CD14-positive monocyte (primary cell): Measurements from ENCODE around the gene PPP1R1A. TPM values are rescaled to one million over a fixed set of nuclear protein-coding genes. Genes with fewer than 3 reads are reported as not detected.
A peak's percentile ranks its signal among the peaks of the same experiment; 100 is the strongest.

Source experiments
- DNase-seq, 3 donors: peaks; one replicate each; pipeline ENCODE4 v3.0.0-alpha.2; 2011 to 2022
- H2AFZ ChIP-seq: 2 replicates; pipeline ENCODE4 v1.6.0; 2012; ENCODE audit warnings: mild to moderate bottlenecking, low read depth, low read length, inconsistent platforms; ENCODE audit not compliant: insufficient read depth, poor library complexity, severe bottlenecking
- H3K27ac ChIP-seq, 2 donors: 1 replicate in 1 of 2; 2 replicates in 1 of 2; pipeline ENCODE4 v1.5.1; 2012 to 2013; ENCODE audit warnings: low read length in 2 of 2, control low read depth in 1 of 2, inconsistent platforms in 1 of 2, low read depth in 1 of 2, mild to moderate bottlenecking in 1 of 2
- H3K27me3 ChIP-seq, 2 donors: one replicate each; pipeline versions ENCODE4 v1.6.0 to v1.6.1; 2011 to 2013; ENCODE audit warnings: low read length in 2 of 2; ENCODE audit not compliant: control insufficient read depth in 2 of 2, insufficient read depth in 2 of 2
- H3K36me3 ChIP-seq, 2 donors: replicated peaks in 1 of 2; 1 replicate in 1 of 2; 2 replicates in 1 of 2; pipeline versions ENCODE4 v1.5.1 to v1.6.1; 2012 to 2013; ENCODE audit warnings: low read length in 2 of 2, control low read depth in 1 of 2, inconsistent platforms in 1 of 2, mild to moderate bottlenecking in 1 of 2; ENCODE audit not compliant: insufficient read depth in 2 of 2, control insufficient read depth in 1 of 2
- H3K4me1 ChIP-seq, 2 donors: 1 replicate in 1 of 2; 2 replicates in 1 of 2; pipeline versions ENCODE4 v1.5.1 to v1.6.1; 2012 to 2013; ENCODE audit warnings: low read length in 2 of 2, control low read depth in 1 of 2, inconsistent platforms in 1 of 2, mild to moderate bottlenecking in 1 of 2, moderate library complexity in 1 of 2; ENCODE audit not compliant: insufficient read depth in 2 of 2, control insufficient read depth in 1 of 2
- H3K4me2 ChIP-seq: replicated peaks from 2 replicates; pipeline ENCODE3; 2012; ENCODE audit warnings: low read length, moderate library complexity, mild to moderate bottlenecking; ENCODE audit not compliant: poor library complexity, severe bottlenecking; ENCODE audit errors: extremely low read depth
- H3K4me3 ChIP-seq, 3 experiments: fragments of 200-600 bp in 1 of 3; sonication (generic) in 1 of 3; replicated peaks in 1 of 3; 1 replicate in 2 of 3; 2 replicates in 1 of 3; pipeline ENCODE4 v1.5.1; 2011 to 2013; ENCODE audit warnings: low read length in 3 of 3, mild to moderate bottlenecking in 3 of 3, control low read depth in 2 of 3, low read depth in 2 of 3, inconsistent platforms in 1 of 3, moderate library complexity in 1 of 3
- H3K79me2 ChIP-seq: 2 replicates; pipeline ENCODE4 v1.6.0; 2012; ENCODE audit warnings: mild to moderate bottlenecking, control low read depth, inconsistent platforms, low read length, moderate library complexity; ENCODE audit not compliant: insufficient read depth
- H3K9ac ChIP-seq: 2 replicates; pipeline ENCODE4 v1.6.0; 2017; ENCODE audit warnings: low read length, mild to moderate bottlenecking; ENCODE audit not compliant: insufficient read depth, poor library complexity, severe bottlenecking
- H3K9me3 ChIP-seq, 2 donors: replicated peaks in 1 of 2; 1 replicate in 1 of 2; 2 replicates in 1 of 2; pipeline versions ENCODE4 v1.5.1 to v1.6.1; 2012 to 2013; ENCODE audit warnings: low read length in 2 of 2, control low read depth in 1 of 2; ENCODE audit not compliant: control insufficient read depth in 1 of 2, insufficient read depth in 1 of 2
- H4K20me1 ChIP-seq: 2 replicates; pipeline ENCODE4 v1.6.0; 2012; ENCODE audit warnings: mild to moderate bottlenecking, low read length, control low read depth, moderate library complexity; ENCODE audit not compliant: insufficient read depth
- H3K27ac Mint-ChIP-seq, 7 donors: one replicate each; pipeline ENCODE4 v1.8.0; 2020; ENCODE audit warnings: mild to moderate bottlenecking in 7 of 7, mixed read lengths in 7 of 7, moderate library complexity in 6 of 7, inconsistent platforms in 2 of 7
- H3K27me3 Mint-ChIP-seq, 3 donors: one replicate each; pipeline ENCODE4 v1.8.0; 2021 to 2022; ENCODE audit warnings: low read depth in 3 of 3, mild to moderate bottlenecking in 3 of 3, mixed read lengths in 3 of 3, moderate library complexity in 3 of 3, inconsistent platforms in 1 of 3
- H3K36me3 Mint-ChIP-seq, 2 donors: one replicate each; pipeline ENCODE4 v1.8.0; 2020; ENCODE audit warnings: mixed read lengths in 2 of 2, inconsistent platforms in 1 of 2, mild to moderate bottlenecking in 1 of 2
- H3K4me1 Mint-ChIP-seq: one replicate; pipeline ENCODE4 v1.8.0; 2020; ENCODE audit warnings: mild to moderate bottlenecking, mixed read lengths
- H3K4me3 Mint-ChIP-seq, 2 donors: one replicate each; pipeline ENCODE4 v1.8.0; 2020; ENCODE audit warnings: mild to moderate bottlenecking in 2 of 2, mixed read lengths in 2 of 2, moderate library complexity in 1 of 2
- H3K9me3 Mint-ChIP-seq, 7 donors: one replicate each; pipeline ENCODE4 v1.8.0; 2020 to 2022; ENCODE audit warnings: mixed read lengths in 7 of 7, mild to moderate bottlenecking in 6 of 7, moderate library complexity in 6 of 7, inconsistent platforms in 2 of 7
- WGBS: methylation state at CpG from one replicate; pipeline ENCODE4 v1.1.5; 2013; ENCODE audit warnings: missing lambda C conversion rate; ENCODE audit not compliant: insufficient coverage; 5-methylcytosine and 5-hydroxymethylcytosine counted together
- intact Hi-C, 2 donors: fragments of 100-400 bp; cut with micrococcal nuclease; formaldehyde crosslinking; loops; one replicate each; pipeline versions ENCODE4 v1.15.0 to v1.15.1; 2023
- polyA minus RNA-seq: library from RNA; depleted of rRNA, polyadenylated mRNA; stranded (reverse); fragments of >200 nt; gene quantifications from 2 replicates; pipeline ENCODE4 v1.2.3, GENCODE V29; 2012
- polyA plus RNA-seq, 3 donors: library from polyadenylated mRNA; depleted of rRNA in 1 of 3; unstranded in 2 of 3; stranded (reverse) in 1 of 3; fragments of 300-500 nt in 2 of 3; fragments of >200 nt in 1 of 3; fragmentation: Illumina TruSeq in 2 of 3; gene quantifications; 1 replicate in 2 of 3; 2 replicates in 1 of 3; pipeline ENCODE4 v1.2.3, GENCODE V29; 2012 to 2021
- total RNA-seq, 12 experiments: library from RNA in 1 of 12; stranded (reverse) in 1 of 12; fragments of 120-200 nt in 1 of 12; gene quantifications; one replicate each; pipeline ENCODE4 v1.2.4 and lab custom pipeline; 2013 to 2026; ENCODE audit warnings: mixed read lengths in 6 of 12, inconsistent platforms in 1 of 12
- TF ChIP-seq, protein P1 (sequence below): fragments of 200-600 bp; IDR thresholded peaks from one replicate; pipeline ENCODE4 v1.8.0; 2022; ENCODE audit warnings: antibody characterized with exemption, mild to moderate bottlenecking

PPP1R1A gene
- total RNA-seq (2013), result 0.17 TPM
- not detected for polyA plus RNA-seq
- polyA minus RNA-seq, result not detected in 2 replicates
- total RNA-seq (lab: John Stamatoyannopoulos, UW), result 0 to 0.92 (median 0.06) reads per million in 11 experiments

DNA sequence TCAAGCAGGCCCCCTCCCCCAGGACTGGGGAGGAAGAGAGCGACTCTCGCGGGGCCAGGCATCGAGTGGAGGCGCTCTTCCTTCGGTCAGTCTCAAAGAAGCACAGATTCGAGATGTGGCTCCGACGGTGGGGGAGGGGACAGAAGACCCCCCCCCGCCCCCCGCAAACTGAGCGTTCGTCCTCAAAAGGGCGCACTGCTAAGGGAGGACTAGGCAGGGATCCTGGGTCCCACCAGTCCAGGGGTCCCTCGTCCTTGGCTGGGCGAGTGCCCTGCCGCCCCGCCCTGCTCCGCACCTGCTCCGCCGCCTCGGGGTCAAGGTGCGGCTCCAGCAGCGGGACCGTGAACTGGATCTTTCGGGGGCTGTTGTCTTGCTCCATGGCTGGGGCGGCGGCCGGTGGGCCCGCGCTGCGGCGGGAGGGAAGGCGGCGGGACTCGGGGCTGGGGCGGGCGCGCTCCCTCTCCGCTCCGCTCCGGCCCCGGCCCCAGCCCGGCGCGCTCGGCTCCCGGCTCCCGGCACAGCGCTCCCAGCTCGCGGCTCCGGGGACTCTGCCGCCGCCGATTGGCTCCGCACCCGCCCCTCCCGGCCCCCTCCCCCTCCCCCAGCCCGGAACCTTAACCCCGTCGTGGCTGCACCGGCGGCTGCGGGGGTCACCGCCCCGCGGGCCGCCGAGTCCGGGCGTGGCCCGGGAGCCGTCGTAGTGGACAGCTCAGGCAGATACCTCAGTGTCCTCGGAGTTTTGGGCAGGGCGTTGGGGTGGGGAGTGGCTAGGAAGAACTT lies at the start of gene PPP1R1A:
PPP1R1A (minus strand) TSS at position 550 of the 780 bp plus-strand sequence; CDS start at position 379, 171 bp downstream.
- Histone ChIP-seq H3K36me3 (no peaks in the 10 kb centered on the region), H3K4me3 (no peak within 1 kb of the TSS), H3K4me2 (peak within 1 kb of the TSS; percentile 63), H3K27ac (no peak within 1 kb of the TSS), H3K9me3 (peaks cover 0 to 4% of the 10 kb centered on the region in 2 donors), H3K9ac (peak within 1 kb of the TSS; percentile 21), H4K20me1 (no peaks in the 10 kb centered on the region), H3K79me2 (no peaks in the 10 kb centered on the region), H3K27me3 (peaks cover 25 to 67% of the 10 kb centered on the region in 2 donors), H3K4me1 (peaks cover 4 to 6% of the 10 kb centered on the region in 2 donors), H2AFZ (no peak within 1 kb of the TSS)
- Mint-ChIP-seq H3K9me3 (peaks cover 0 to 7% (median 5%) of the 10 kb centered on the region in 7 donors), H3K4me1 (peaks cover 17% of the 10 kb centered on the region), H3K4me3 (peak within 1 kb of the TSS; percentile 67 to 87), H3K27ac (no peak within 1 kb of the TSS), H3K36me3 (peaks cover 6 to 8% of the 10 kb centered on the region in 2 donors), H3K27me3 (peaks cover 63 to 75% (median 64%) of the 10 kb centered on the region in 3 donors)
- TF ChIP-seq, protein P1, sequence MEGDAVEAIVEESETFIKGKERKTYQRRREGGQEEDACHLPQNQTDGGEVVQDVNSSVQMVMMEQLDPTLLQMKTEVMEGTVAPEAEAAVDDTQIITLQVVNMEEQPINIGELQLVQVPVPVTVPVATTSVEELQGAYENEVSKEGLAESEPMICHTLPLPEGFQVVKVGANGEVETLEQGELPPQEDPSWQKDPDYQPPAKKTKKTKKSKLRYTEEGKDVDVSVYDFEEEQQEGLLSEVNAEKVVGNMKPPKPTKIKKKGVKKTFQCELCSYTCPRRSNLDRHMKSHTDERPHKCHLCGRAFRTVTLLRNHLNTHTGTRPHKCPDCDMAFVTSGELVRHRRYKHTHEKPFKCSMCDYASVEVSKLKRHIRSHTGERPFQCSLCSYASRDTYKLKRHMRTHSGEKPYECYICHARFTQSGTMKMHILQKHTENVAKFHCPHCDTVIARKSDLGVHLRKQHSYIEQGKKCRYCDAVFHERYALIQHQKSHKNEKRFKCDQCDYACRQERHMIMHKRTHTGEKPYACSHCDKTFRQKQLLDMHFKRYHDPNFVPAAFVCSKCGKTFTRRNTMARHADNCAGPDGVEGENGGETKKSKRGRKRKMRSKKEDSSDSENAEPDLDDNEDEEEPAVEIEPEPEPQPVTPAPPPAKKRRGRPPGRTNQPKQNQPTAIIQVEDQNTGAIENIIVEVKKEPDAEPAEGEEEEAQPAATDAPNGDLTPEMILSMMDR, result no peak
- no peak for DNase-seq
- intact Hi-C loops, result no loop called here
- under 1% methylated on average over 47 of the region's 77 CpGs for WGBS

DNA sequence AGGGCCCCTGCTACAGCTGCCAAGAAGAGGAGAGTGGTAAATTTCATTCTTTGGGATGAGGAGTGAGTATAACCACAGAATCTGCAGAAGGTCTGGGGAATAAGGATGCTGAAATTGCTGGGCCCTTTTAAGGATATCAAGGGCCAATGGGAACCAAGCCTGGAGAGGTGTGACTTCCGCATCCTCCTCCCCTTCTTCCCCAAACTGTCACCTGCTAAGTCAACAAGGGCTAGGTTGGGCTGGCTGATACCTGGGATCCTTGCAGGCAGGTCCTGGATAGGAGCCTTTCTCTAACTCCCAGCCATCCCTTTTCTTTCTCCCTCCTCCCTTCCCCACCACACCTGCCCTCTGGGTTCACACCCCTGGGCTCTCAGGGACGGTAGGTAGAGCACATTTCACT lies 46.3 kb upstream of the PPP1R1A start, which contains the start of gene LACRT:
LACRT (minus strand) TSS at position 101 of the 400 bp plus-strand sequence; CDS start at position 47, 54 bp downstream.
- no peaks in the 10 kb centered on the region for H3K36me3 ChIP-seq
- TF ChIP-seq, protein P1, result no peak
- H3K27me3 Mint-ChIP-seq, result peaks cover 0 to 7% (median 1%) of the 10 kb centered on the region in 3 donors
- no peak for DNase-seq
- H3K36me3 Mint-ChIP-seq, result no peaks in the 10 kb centered on the region
- H3K27me3 ChIP-seq, result no peaks in the 10 kb centered on the region
- intact Hi-C loops, result no loop called here
- H3K4me3 Mint-ChIP-seq, result no peak within 1 kb of the TSS
- H3K4me3 ChIP-seq, result no peak within 1 kb of the TSS
- H3K27ac Mint-ChIP-seq, result peak within 1 kb of the TSS in 2 of 7 donors; percentile 51 to 58
- no peak within 1 kb of the TSS for H3K27ac ChIP-seq
- 100% methylated on average over 1 of the region's 2 CpGs for WGBS
- H3K9ac ChIP-seq, result no peak within 1 kb of the TSS
- H3K9me3 ChIP-seq, result no peaks in the 10 kb centered on the region
- no peak within 1 kb of the TSS for H2AFZ ChIP-seq
- no peak within 1 kb of the TSS for H3K4me2 ChIP-seq
- peaks cover 0 to 2% (median 0%) of the 10 kb centered on the region in 7 donors for H3K9me3 Mint-ChIP-seq
- H3K79me2 ChIP-seq, result no peaks in the 10 kb centered on the region
- H3K4me1 ChIP-seq, result no peaks in the 10 kb centered on the region
- peaks cover 4% of the 10 kb centered on the region for H3K4me1 Mint-ChIP-seq
- H4K20me1 ChIP-seq, result no peaks in the 10 kb centered on the region
